Sigmoid colon (tissue), 4 donors: ENCODE results near the gene MARK3.

ENCODE experiments used
- CTCF ChIP-seq, 4 experiments: fragments of 450-650 bp in 3 of 4; fragments of 200-600 bp in 1 of 4; IDR thresholded peaks; one replicate each; pipeline ENCODE4 v1.5.1; 2016 to 2019; ENCODE audit warnings: antibody characterized with exemption in 4 of 4, mild to moderate bottlenecking in 3 of 4, moderate library complexity in 2 of 4
- POLR2AphosphoS5 ChIP-seq, 4 donors: sonication (generic); formaldehyde crosslinking; IDR thresholded peaks; one replicate each; pipeline ENCODE4 v1.6.1; 2017; ENCODE audit warnings: antibody characterized with exemption in 4 of 4

- TF ChIP-seq CTCF (IDR thresholded peaks at IDR 0.05) (no peak), POLR2AphosphoS5 (IDR thresholded peaks at IDR 0.05) (no peak)
Measured at GRCh38 chr14:103533999-103534575, 148.9 kb downstream of the MARK3 start.
